ENCODE data around the gene ADCK2.

Gene ADCK2

DNA sequence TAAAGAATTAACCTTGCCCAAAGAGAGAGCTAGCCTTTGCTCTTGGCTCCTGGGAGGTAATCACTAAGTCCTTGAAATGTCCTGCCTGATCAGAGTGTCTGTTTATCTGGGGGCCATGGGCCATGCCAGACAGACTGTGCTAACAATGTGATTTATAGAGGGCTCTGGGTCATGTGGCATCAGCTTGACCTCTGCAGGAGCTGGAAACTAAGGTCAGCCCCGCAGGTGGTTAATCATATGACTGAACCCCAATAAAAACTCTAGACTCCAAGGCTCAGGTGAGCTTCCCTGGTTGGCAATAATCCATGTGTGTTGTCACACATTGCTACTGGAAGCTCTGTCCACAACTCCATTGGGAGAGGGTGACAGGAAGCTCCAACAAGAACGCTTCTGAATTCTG is 71.3 kb downstream of the ADCK2 start:
- DNase-seq (ENCODE audit: low spot score) = no peak
